Mesenchymal stem cell (in vitro differentiated cells and primary cell): ENCODE measurements around the gene ARID1B.

Experiments
- DNase-seq: peaks from one replicate; pipeline ENCODE4 v3.0.0-alpha.2; 2013
- H2AFZ ChIP-seq: one replicate; pipeline ENCODE4 v1.6.1; 2013; ENCODE audit warnings: low read depth, mild to moderate bottlenecking, control low read depth, inconsistent platforms, low read length, moderate library complexity
- H2AK5ac ChIP-seq: 2 replicates; pipeline ENCODE4 v1.6.1; 2013; ENCODE audit warnings: low read length, moderate library complexity, mild to moderate bottlenecking, inconsistent platforms; ENCODE audit not compliant: severe bottlenecking
- H2BK120ac ChIP-seq: one replicate; pipeline ENCODE4 v1.6.1; 2013; ENCODE audit warnings: low read depth, mild to moderate bottlenecking, inconsistent platforms, low read length, moderate library complexity
- H2BK12ac ChIP-seq, 2 experiments: one replicate each; pipeline ENCODE4 v1.6.1; 2013; ENCODE audit warnings: inconsistent platforms in 2 of 2, low read length in 2 of 2, mild to moderate bottlenecking in 2 of 2, moderate library complexity in 2 of 2, control low read depth in 1 of 2
- H2BK15ac ChIP-seq: one replicate; pipeline ENCODE4 v1.6.1; 2013; ENCODE audit warnings: mild to moderate bottlenecking, low read depth, inconsistent platforms; ENCODE audit not compliant: poor library complexity, severe bottlenecking
- H2BK5ac ChIP-seq: 2 replicates; pipeline ENCODE4 v1.6.1; 2013; ENCODE audit warnings: low read depth, mild to moderate bottlenecking, low read length, control low read depth, inconsistent platforms; ENCODE audit not compliant: poor library complexity, severe bottlenecking
- H3K14ac ChIP-seq, 2 experiments: one replicate each; pipeline ENCODE4 v1.6.1; 2013; ENCODE audit warnings: inconsistent platforms in 2 of 2, low read length in 2 of 2, control low read depth in 1 of 2, mild to moderate bottlenecking in 1 of 2, moderate library complexity in 1 of 2
- H3K18ac ChIP-seq, 2 experiments: one replicate each; pipeline ENCODE4 v1.6.1; 2013; ENCODE audit warnings: inconsistent platforms in 2 of 2, low read length in 2 of 2, control low read depth in 1 of 2, low read depth in 1 of 2, mild to moderate bottlenecking in 1 of 2
- H3K23ac ChIP-seq, 2 experiments: one replicate each; pipeline ENCODE4 v1.6.1; 2013; ENCODE audit warnings: inconsistent platforms in 2 of 2, low read length in 2 of 2, mild to moderate bottlenecking in 2 of 2, moderate library complexity in 2 of 2, control low read depth in 1 of 2
- H3K27ac ChIP-seq: 2 replicates; pipeline ENCODE4 v1.5.1; 2013; ENCODE audit warnings: mild to moderate bottlenecking, moderate library complexity, low read length, control low read depth, inconsistent platforms; ENCODE audit not compliant: poor library complexity, severe bottlenecking
- H3K27me3 ChIP-seq, 2 experiments: 2 replicates each; pipeline versions ENCODE4 v1.6.1 to v1.7.0; 2013; ENCODE audit warnings: low read length in 2 of 2, mild to moderate bottlenecking in 2 of 2, moderate library complexity in 2 of 2, control low read depth in 1 of 2, inconsistent platforms in 1 of 2; ENCODE audit not compliant: control insufficient read depth in 1 of 2, insufficient read depth in 1 of 2
- H3K36me3 ChIP-seq, 2 experiments: 2 replicates each; pipeline versions ENCODE4 v1.6.1 to v1.7.0; 2013; ENCODE audit warnings: low read length in 2 of 2, control low read depth in 1 of 2, inconsistent platforms in 1 of 2, low read depth in 1 of 2, mild to moderate bottlenecking in 1 of 2; ENCODE audit not compliant: insufficient read depth in 2 of 2, control insufficient read depth in 1 of 2
- H3K4ac ChIP-seq, 2 experiments: one replicate each; pipeline ENCODE4 v1.6.1; 2013; ENCODE audit warnings: inconsistent platforms in 2 of 2, low read length in 2 of 2, mild to moderate bottlenecking in 2 of 2, moderate library complexity in 2 of 2, control low read depth in 1 of 2, low read depth in 1 of 2
- H3K4me1 ChIP-seq: 2 replicates; pipeline ENCODE4 v1.6.1; 2013; ENCODE audit warnings: low read depth, low read length, control low read depth; ENCODE audit not compliant: control insufficient read depth, insufficient read depth
- H3K4me2 ChIP-seq: 2 replicates; pipeline ENCODE4 v1.6.1; 2013; ENCODE audit warnings: low read length, mild to moderate bottlenecking, inconsistent platforms; ENCODE audit not compliant: poor library complexity, severe bottlenecking
- H3K4me3 ChIP-seq, 2 experiments: 2 replicates each; pipeline versions ENCODE4 v1.5.1 to v1.7.0; 2013; ENCODE audit warnings: low read length in 2 of 2, mild to moderate bottlenecking in 2 of 2, control low read depth in 1 of 2, low read depth in 1 of 2; ENCODE audit not compliant: insufficient read depth in 1 of 2
- H3K79me1 ChIP-seq: replicated peaks from 2 replicates; pipeline ENCODE4 v1.6.1; 2013; ENCODE audit warnings: mild to moderate bottlenecking, control low read depth, low read length, inconsistent platforms; ENCODE audit not compliant: poor library complexity, severe bottlenecking
- H3K9ac ChIP-seq: 2 replicates; pipeline ENCODE4 v1.7.0; 2013; ENCODE audit warnings: mild to moderate bottlenecking, low read length, moderate library complexity
- H3K9me3 ChIP-seq: 2 replicates; pipeline ENCODE4 v1.7.0; 2013; ENCODE audit warnings: mild to moderate bottlenecking, low read length; ENCODE audit not compliant: control insufficient read depth
- H4K8ac ChIP-seq: one replicate; pipeline ENCODE4 v1.6.1; 2013; ENCODE audit warnings: inconsistent platforms, mild to moderate bottlenecking, low read length, moderate library complexity
- H4K91ac ChIP-seq: one replicate; pipeline ENCODE4 v1.6.1; 2013; ENCODE audit warnings: mild to moderate bottlenecking, low read length, inconsistent platforms
- WGBS: methylation state at CpG from one replicate; pipeline ENCODE4 v1.1.7; 2013; ENCODE audit warnings: mixed read lengths; 5-methylcytosine and 5-hydroxymethylcytosine counted together

The ARID1B gene

GRCh38 chr6:157230910-157231309, 453.7 kb downstream of the ARID1B start:
- Histone ChIP-seq H2AK5ac (no peak overlapping the region), H3K18ac (no peak overlapping the region), H3K14ac (no peak overlapping the region), H2AFZ (no peak overlapping the region), H4K91ac (no peak overlapping the region), H2BK15ac (no peak overlapping the region), H3K36me3 (peaks cover 0 to 6% of the 10 kb centered on the region in 2 experiments), H2BK120ac (no peak overlapping the region), H3K4me2 (no peak overlapping the region), H3K9me3 (no peaks in the 10 kb centered on the region), H3K9ac (no peak overlapping the region), H3K27me3 (peaks cover 19 to 34% of the 10 kb centered on the region in 2 experiments), H3K27ac (no peak overlapping the region), H3K79me1 (no peaks in the 10 kb centered on the region), H3K4me3 (no peak overlapping the region), H3K23ac (no peak overlapping the region), H4K8ac (no peak overlapping the region), H2BK12ac (no peak overlapping the region), H3K4ac (no peak overlapping the region), H2BK5ac (no peak overlapping the region), H3K4me1 (peaks cover 12% of the 10 kb centered on the region)
- no peak for DNase-seq
- WGBS = 85% methylated on average over 9 of the region's 9 CpGs

- H3K4ac ChIP-seq = no peak overlapping the region
Measured at GRCh38 chr6:157232161-157232895, 455.1 kb downstream of the ARID1B start.

GRCh38 chr6:157233156-157233555, 456.0 kb downstream of the ARID1B start:
- Histone ChIP-seq H3K23ac (no peak overlapping the region), H3K14ac (no peak overlapping the region), H2AK5ac (no peak overlapping the region), H3K4me1 (peaks cover 18% of the 10 kb centered on the region), H3K18ac (no peak overlapping the region), H4K8ac (no peak overlapping the region), H2BK120ac (no peak overlapping the region), H3K4ac (no peak overlapping the region), H3K79me1 (no peaks in the 10 kb centered on the region), H3K36me3 (no peaks in the 10 kb centered on the region), H2BK12ac (no peak overlapping the region), H2BK15ac (no peak overlapping the region), H3K9ac (no peak overlapping the region), H3K27me3 (peaks cover 28 to 34% of the 10 kb centered on the region in 2 experiments), H3K27ac (no peak overlapping the region), H3K4me2 (no peak overlapping the region), H2AFZ (no peak overlapping the region), H3K4me3 (no peak overlapping the region), H4K91ac (no peak overlapping the region), H3K9me3 (no peaks in the 10 kb centered on the region), H2BK5ac (no peak overlapping the region)
- WGBS = 88% methylated on average over 2 of the region's 2 CpGs
- no peak for DNase-seq

More at GRCh38 chr6:157232161-157232895, 455.1 kb downstream of the ARID1B start:
- no peak overlapping the region for H3K4me2 ChIP-seq
- H3K9me3 ChIP-seq = no peaks in the 10 kb centered on the region
- no peak overlapping the region for H2AFZ ChIP-seq
- H2BK5ac ChIP-seq = no peak overlapping the region
- H4K91ac ChIP-seq = no peak overlapping the region
- no peak overlapping the region for H3K4me3 ChIP-seq
- H3K27me3 ChIP-seq = peaks cover 22 to 34% of the 10 kb centered on the region in 2 experiments
- H2BK15ac ChIP-seq = no peak overlapping the region
- H2BK120ac ChIP-seq = no peak overlapping the region
- no peak overlapping the region for H2BK12ac ChIP-seq
- no peak overlapping the region for H3K27ac ChIP-seq
- peaks cover 19% of the 10 kb centered on the region for H3K4me1 ChIP-seq
- peaks cover 0 to 2% of the 10 kb centered on the region in 2 experiments for H3K36me3 ChIP-seq
- H3K23ac ChIP-seq = no peak overlapping the region
- 91% methylated on average over 17 of the region's 17 CpGs for WGBS
- no peaks in the 10 kb centered on the region for H3K79me1 ChIP-seq
- no peak overlapping the region for H3K9ac ChIP-seq
- no peak overlapping the region for H2AK5ac ChIP-seq
- no peak overlapping the region for H3K18ac ChIP-seq
- H4K8ac ChIP-seq = no peak overlapping the region
- no peak for DNase-seq
- no peak overlapping the region for H3K14ac ChIP-seq

GRCh38 chr6:157233686-157234085, 456.5 kb downstream of the ARID1B start:
- Histone ChIP-seq H4K91ac (no peak overlapping the region), H2BK15ac (no peak overlapping the region), H3K9me3 (no peaks in the 10 kb centered on the region), H3K27me3 (peaks cover 33 to 34% of the 10 kb centered on the region in 2 experiments), H3K27ac (no peak overlapping the region), H3K23ac (no peak overlapping the region), H3K4ac (no peak overlapping the region), H3K4me1 (peaks cover 20% of the 10 kb centered on the region), H3K9ac (no peak overlapping the region), H2BK120ac (no peak overlapping the region), H2BK12ac (no peak overlapping the region), H3K4me3 (no peak overlapping the region), H2AK5ac (no peak overlapping the region), H3K4me2 (no peak overlapping the region), H3K36me3 (no peaks in the 10 kb centered on the region), H3K79me1 (no peaks in the 10 kb centered on the region), H2BK5ac (no peak overlapping the region), H3K14ac (no peak overlapping the region), H3K18ac (no peak overlapping the region), H4K8ac (no peak overlapping the region), H2AFZ (no peak overlapping the region)
- no peak for DNase-seq
- 95% methylated on average over 3 of the region's 3 CpGs for WGBS
